Activated CD4-positive, alpha-beta T cell treated with anti-CD3 and anti-CD28 coated beads, Interleukin-2, amount 50 U/mL, for 48 hours (primary cell): Measurements from ENCODE around the gene FGGY.
"Not testable (repeated sequence)": the region's sequence is repeated elsewhere in the genome, so short reads cannot be mapped to it uniquely, and the experiment has no call there.

Source experiments
- DNase-seq, 2 experiments: peaks; one replicate each; pipeline ENCODE4 v3.0.0-alpha.2; 2020

The FGGY gene

GRCh38 chr1:59718064-59718988 is 421.4 kb downstream of the FGGY start:
- no peak for DNase-seq

GRCh38 chr1:59718989-59719360 is 422.1 kb downstream of the FGGY start:
- no peak for DNase-seq

- DNase-seq = no peak
Measured at GRCh38 chr1:59720326-59721115, 423.6 kb downstream of the FGGY start.

- no peak for DNase-seq
Measured at GRCh38 chr1:59730302-59730701, 433.4 kb downstream of the FGGY start.

GRCh38 chr1:59730759-59731478 is 434.0 kb downstream of the FGGY start:
- DNase-seq = no peak

GRCh38 chr1:59731591-59731990 is 434.7 kb downstream of the FGGY start:
- DNase-seq = no peak

GRCh38 chr1:59732214-59732955 is 435.5 kb downstream of the FGGY start:
- DNase-seq = no peak

GRCh38 chr1:59733443-59734141 is 436.7 kb downstream of the FGGY start:
- no peak for DNase-seq

- not testable (repeated sequence) for DNase-seq
Measured at GRCh38 chr1:59735927-59736326, 439.0 kb downstream of the FGGY start.

GRCh38 chr1:59736744-59737143 is 439.9 kb downstream of the FGGY start:
- DNase-seq = no peak

GRCh38 chr1:59737638-59738037 is 440.7 kb downstream of the FGGY start:
- no peak for DNase-seq

GRCh38 chr1:59738152-59738551 is 441.3 kb downstream of the FGGY start:
- no peak for DNase-seq

- DNase-seq = no peak
Measured at GRCh38 chr1:59738591-59739015, 441.7 kb downstream of the FGGY start.

GRCh38 chr1:59739111-59739510 is 442.2 kb downstream of the FGGY start:
- no peak for DNase-seq

- DNase-seq = no peak
Measured at GRCh38 chr1:59742526-59742925, 445.6 kb downstream of the FGGY start.

- DNase-seq = no peak
Measured at GRCh38 chr1:59743324-59744091, 446.6 kb downstream of the FGGY start.

- no peak for DNase-seq
Measured at GRCh38 chr1:59747420-59748024, 450.6 kb downstream of the FGGY start.

GRCh38 chr1:59748123-59748522 is 451.2 kb downstream of the FGGY start:
- no peak for DNase-seq

- DNase-seq = no peak
Measured at GRCh38 chr1:59750328-59751003, 453.6 kb downstream of the FGGY start.

- DNase-seq = no peak
Measured at GRCh38 chr1:59751004-59751395, 454.1 kb downstream of the FGGY start.
